SU-DHL-6 (cell line): ENCODE data around the gene TMC1.

ENCODE experiments used
- H2AFZ ChIP-seq: fragments of 200-600 bp; sonication (generic); 2 replicates; pipeline ENCODE4 v1.6.1; 2014; ENCODE audit warnings: low read depth, mild to moderate bottlenecking, moderate library complexity, mixed read lengths, antibody characterized with exemption, low read length; ENCODE audit not compliant: severe bottlenecking
- H3F3A ChIP-seq: fragments of 200-600 bp; shearing (Covaris generic); 2 replicates; pipeline ENCODE4 v1.6.0; 2016; ENCODE audit warnings: antibody characterized with exemption, mild to moderate bottlenecking; ENCODE audit not compliant: insufficient read depth
- H3K27ac ChIP-seq: fragments of 200-600 bp; sonication (generic); 2 replicates; pipeline ENCODE4 v1.5.1; 2016; ENCODE audit warnings: low read depth, mild to moderate bottlenecking, low read length, moderate library complexity, mixed read lengths
- H3K27me3 ChIP-seq: fragments of 200-600 bp; sonication (generic), shearing (Covaris generic); 2 replicates; pipeline ENCODE4 v1.6.0; 2014; ENCODE audit warnings: mild to moderate bottlenecking, low read length
- H3K36me3 ChIP-seq: fragments of 200-600 bp; sonication (generic); 2 replicates; pipeline ENCODE4 v1.6.1; 2014; ENCODE audit warnings: mild to moderate bottlenecking, low read length, mixed read lengths
- H3K4me2 ChIP-seq: fragments of 300-600, 200-600 bp; shearing (Covaris generic), sonication (generic); 2 replicates; pipeline ENCODE4 v1.6.0; 2014; ENCODE audit warnings: low read length, low read depth, mild to moderate bottlenecking; ENCODE audit not compliant: poor library complexity, severe bottlenecking
- H3K4me3 ChIP-seq: fragments of 200-600 bp; sonication (generic); 2 replicates; pipeline ENCODE4 v1.5.1; 2014; ENCODE audit warnings: antibody characterized with exemption, low read length, mild to moderate bottlenecking, mixed read lengths; ENCODE audit not compliant: insufficient read depth, poor library complexity, severe bottlenecking
- H3K79me2 ChIP-seq: fragments of 200-600 bp; sonication (generic); 2 replicates; pipeline ENCODE4 v1.6.1; 2014; ENCODE audit warnings: mild to moderate bottlenecking, low read length, moderate library complexity; ENCODE audit not compliant: insufficient read depth
- H3K9ac ChIP-seq: fragments of 200-600 bp; sonication (generic); 2 replicates; pipeline ENCODE4 v1.7.0; 2014; ENCODE audit warnings: mild to moderate bottlenecking, low read length
- H3K9me2 ChIP-seq: fragments of 200-600 bp; sonication (generic); replicated peaks from 2 replicates; pipeline ENCODE4 v1.6.1; 2014; ENCODE audit warnings: low read length; ENCODE audit not compliant: insufficient read depth
- H3K9me3 ChIP-seq: fragments of 200-600 bp; sonication (generic); 2 replicates; pipeline ENCODE4 v1.6.1; 2014; ENCODE audit warnings: low read length, mixed read lengths; ENCODE audit not compliant: insufficient read depth
- H4K20me1 ChIP-seq: fragments of 200-600 bp; sonication (generic); 2 replicates; pipeline ENCODE4 v1.6.1; 2014; ENCODE audit warnings: low read depth, mild to moderate bottlenecking, antibody characterized with exemption, low read length, moderate library complexity, mixed read lengths
- CTCF ChIP-seq: fragments of 200-600 bp; sonication (generic); IDR thresholded peaks from one replicate; pipeline ENCODE4 v1.5.1; 2017; ENCODE audit warnings: antibody characterized with exemption, mild to moderate bottlenecking, low read length, moderate library complexity; ENCODE audit not compliant: insufficient read depth, poor library complexity, severe bottlenecking
- EZH2phosphoT487 ChIP-seq: fragments of 200-600 bp; sonication (generic), shearing (Covaris generic); conservative IDR thresholded peaks from 2 replicates; pipeline ENCODE4 v1.6.1; 2018; ENCODE audit warnings: mild to moderate bottlenecking, antibody characterized with exemption, low read length, moderate library complexity, mixed read lengths

TMC1 gene

GRCh38 chr9:72627956-72628540, 106.6 kb downstream of the TMC1 start:
- TF ChIP-seq EZH2phosphoT487: no peak
- no peak for TF ChIP-seq CTCF
- H3K4me3 ChIP-seq: no peak overlapping the region
- H3K27me3 ChIP-seq: no peaks in the 10 kb centered on the region
- no peaks in the 10 kb centered on the region for H3F3A ChIP-seq
- no peaks in the 10 kb centered on the region for H4K20me1 ChIP-seq
- no peak overlapping the region for H3K27ac ChIP-seq
- no peak overlapping the region for H3K4me2 ChIP-seq
- no peaks in the 10 kb centered on the region for H3K9me3 ChIP-seq
- H3K9ac ChIP-seq: no peak overlapping the region
- no peaks in the 10 kb centered on the region for H3K36me3 ChIP-seq
- no peaks in the 10 kb centered on the region for H3K79me2 ChIP-seq
- H3K9me2 ChIP-seq: no peaks in the 10 kb centered on the region
- H2AFZ ChIP-seq: no peak overlapping the region

DNA sequence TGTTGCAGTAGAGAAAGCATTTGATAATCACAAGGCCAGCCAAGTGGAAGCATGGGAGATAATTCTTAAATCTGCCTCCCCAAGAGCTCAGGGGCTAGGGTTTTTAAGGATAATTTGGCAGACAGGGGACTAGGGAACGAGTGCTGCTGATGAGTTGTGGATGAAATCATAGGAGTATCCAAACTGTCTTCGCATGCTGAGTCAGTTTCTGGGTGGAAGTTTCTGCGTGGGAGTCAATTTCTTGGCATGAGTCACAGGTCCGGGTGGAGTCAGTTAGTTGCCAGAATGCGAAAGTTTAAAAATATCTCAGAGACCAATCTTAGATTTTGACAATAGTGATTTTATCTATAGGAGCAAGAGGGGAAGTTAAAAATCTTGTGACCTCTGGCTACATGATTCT, 112.6 kb downstream of the TMC1 start:
- Histone ChIP-seq H3K9ac (no peak overlapping the region), H3K27me3 (no peaks in the 10 kb centered on the region), H3K4me2 (no peak overlapping the region), H3K27ac (no peak overlapping the region), H3F3A (no peaks in the 10 kb centered on the region), H3K4me3 (no peak overlapping the region), H3K9me3 (no peaks in the 10 kb centered on the region), H3K36me3 (no peaks in the 10 kb centered on the region), H3K9me2 (no peaks in the 10 kb centered on the region), H3K79me2 (no peaks in the 10 kb centered on the region), H2AFZ (no peak overlapping the region), H4K20me1 (no peaks in the 10 kb centered on the region)
- TF ChIP-seq EZH2phosphoT487 (no peak), CTCF (no peak)

DNA sequence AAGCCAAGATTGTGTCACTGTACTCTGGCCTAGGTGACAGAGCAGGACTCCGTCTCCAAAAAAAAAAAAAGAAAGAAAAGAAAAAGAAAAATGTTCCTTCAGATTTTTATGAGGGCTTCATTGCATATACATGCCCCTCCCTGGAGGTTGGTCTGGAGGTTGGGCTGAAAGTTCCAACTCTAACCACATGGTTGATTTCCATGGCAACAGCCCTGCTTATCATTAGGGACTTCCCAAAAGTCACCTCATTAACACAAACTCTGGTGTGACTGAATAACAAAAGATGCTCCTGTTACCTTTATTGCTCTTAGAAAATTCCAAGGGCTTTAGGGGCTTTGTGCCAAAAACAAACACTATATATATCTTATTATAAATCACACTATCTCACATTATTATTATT, 113.8 kb downstream of the TMC1 start:
- Histone ChIP-seq H2AFZ (no peak overlapping the region), H3F3A (no peaks in the 10 kb centered on the region), H3K27me3 (no peaks in the 10 kb centered on the region), H3K27ac (no peak overlapping the region), H3K9ac (no peak overlapping the region), H3K4me3 (no peak overlapping the region), H3K4me2 (no peak overlapping the region), H3K36me3 (no peaks in the 10 kb centered on the region), H3K9me3 (no peaks in the 10 kb centered on the region), H4K20me1 (no peaks in the 10 kb centered on the region), H3K9me2 (no peaks in the 10 kb centered on the region), H3K79me2 (no peaks in the 10 kb centered on the region)
- no peak for TF ChIP-seq CTCF
- no peak for TF ChIP-seq EZH2phosphoT487
